ENCODE data around the gene BACH2. TPM values are rescaled to one million over a fixed set of nuclear protein-coding genes. Genes with fewer than 3 reads are reported as not detected.

The BACH2 gene
- total and polyA plus RNA-seq, 10 of the 15 experiments (the other 5 are each of a cell fraction or from before 2014, with no cell fraction given) = 0.03 to 0.28 (median 0.04) TPM; not detected in 3

DNA sequence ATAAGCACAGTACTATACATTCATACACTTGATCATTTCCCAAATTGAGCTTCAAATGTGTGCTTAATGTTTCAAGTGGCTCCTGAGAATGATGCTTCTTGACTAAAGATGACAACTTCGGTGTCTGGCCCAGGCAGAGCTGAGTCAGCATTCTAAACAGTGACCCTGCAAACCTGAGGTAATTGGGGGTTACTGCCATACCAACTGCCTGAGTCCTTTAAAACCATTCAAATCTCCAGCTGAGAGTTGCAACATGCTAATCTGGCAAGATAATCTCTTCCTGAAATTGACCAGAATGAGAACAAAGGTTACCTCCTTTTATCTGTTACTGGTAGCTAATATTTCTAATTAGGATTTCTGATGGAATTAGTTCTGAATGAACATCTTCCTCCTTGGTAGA lies 8.2 kb downstream of the BACH2 start (continued):
- TF ChIP-seq, protein P1, sequence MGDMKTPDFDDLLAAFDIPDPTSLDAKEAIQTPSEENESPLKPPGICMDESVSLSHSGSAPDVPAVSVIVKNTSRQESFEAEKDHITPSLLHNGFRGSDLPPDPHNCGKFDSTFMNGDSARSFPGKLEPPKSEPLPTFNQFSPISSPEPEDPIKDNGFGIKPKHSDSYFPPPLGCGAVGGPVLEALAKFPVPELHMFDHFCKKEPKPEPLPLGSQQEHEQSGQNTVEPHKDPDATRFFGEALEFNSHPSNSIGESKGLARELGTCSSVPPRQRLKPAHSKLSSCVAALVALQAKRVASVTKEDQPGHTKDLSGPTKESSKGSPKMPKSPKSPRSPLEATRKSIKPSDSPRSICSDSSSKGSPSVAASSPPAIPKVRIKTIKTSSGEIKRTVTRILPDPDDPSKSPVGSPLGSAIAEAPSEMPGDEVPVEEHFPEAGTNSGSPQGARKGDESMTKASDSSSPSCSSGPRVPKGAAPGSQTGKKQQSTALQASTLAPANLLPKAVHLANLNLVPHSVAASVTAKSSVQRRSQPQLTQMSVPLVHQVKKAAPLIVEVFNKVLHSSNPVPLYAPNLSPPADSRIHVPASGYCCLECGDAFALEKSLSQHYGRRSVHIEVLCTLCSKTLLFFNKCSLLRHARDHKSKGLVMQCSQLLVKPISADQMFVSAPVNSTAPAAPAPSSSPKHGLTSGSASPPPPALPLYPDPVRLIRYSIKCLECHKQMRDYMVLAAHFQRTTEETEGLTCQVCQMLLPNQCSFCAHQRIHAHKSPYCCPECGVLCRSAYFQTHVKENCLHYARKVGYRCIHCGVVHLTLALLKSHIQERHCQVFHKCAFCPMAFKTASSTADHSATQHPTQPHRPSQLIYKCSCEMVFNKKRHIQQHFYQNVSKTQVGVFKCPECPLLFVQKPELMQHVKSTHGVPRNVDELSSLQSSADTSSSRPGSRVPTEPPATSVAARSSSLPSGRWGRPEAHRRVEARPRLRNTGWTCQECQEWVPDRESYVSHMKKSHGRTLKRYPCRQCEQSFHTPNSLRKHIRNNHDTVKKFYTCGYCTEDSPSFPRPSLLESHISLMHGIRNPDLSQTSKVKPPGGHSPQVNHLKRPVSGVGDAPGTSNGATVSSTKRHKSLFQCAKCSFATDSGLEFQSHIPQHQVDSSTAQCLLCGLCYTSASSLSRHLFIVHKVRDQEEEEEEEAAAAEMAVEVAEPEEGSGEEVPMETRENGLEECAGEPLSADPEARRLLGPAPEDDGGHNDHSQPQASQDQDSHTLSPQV (IDR thresholded peaks at IDR 0.05) = no peak
- TF ChIP-seq, protein P2, sequence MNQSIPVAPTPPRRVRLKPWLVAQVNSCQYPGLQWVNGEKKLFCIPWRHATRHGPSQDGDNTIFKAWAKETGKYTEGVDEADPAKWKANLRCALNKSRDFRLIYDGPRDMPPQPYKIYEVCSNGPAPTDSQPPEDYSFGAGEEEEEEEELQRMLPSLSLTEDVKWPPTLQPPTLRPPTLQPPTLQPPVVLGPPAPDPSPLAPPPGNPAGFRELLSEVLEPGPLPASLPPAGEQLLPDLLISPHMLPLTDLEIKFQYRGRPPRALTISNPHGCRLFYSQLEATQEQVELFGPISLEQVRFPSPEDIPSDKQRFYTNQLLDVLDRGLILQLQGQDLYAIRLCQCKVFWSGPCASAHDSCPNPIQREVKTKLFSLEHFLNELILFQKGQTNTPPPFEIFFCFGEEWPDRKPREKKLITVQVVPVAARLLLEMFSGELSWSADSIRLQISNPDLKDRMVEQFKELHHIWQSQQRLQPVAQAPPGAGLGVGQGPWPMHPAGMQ (IDR thresholded peaks at IDR 0.05; ENCODE audit: borderline replicate concordance) = no peak
- TF ChIP-seq MYB (IDR thresholded peaks at IDR 0.05; ENCODE audit: borderline replicate concordance, low read depth, low read length) = no peak
- no peak for TF ChIP-seq NR2C1 (IDR thresholded peaks at IDR 0.05)
- TF ChIP-seq MEF2A (IDR thresholded peaks at IDR 0.05; ENCODE audit: insufficient read depth, low read depth, low read length) = no peak
- no peak for TF ChIP-seq BRCA1 (IDR thresholded peaks at IDR 0.05; ENCODE audit: low read depth, low read length)
